ENCODE data around the gene EID1.

GRCh38 chr15:48913141-48913540 lies 35.2 kb downstream of the EID1 start:
- TF ChIP-seq, protein P1, sequence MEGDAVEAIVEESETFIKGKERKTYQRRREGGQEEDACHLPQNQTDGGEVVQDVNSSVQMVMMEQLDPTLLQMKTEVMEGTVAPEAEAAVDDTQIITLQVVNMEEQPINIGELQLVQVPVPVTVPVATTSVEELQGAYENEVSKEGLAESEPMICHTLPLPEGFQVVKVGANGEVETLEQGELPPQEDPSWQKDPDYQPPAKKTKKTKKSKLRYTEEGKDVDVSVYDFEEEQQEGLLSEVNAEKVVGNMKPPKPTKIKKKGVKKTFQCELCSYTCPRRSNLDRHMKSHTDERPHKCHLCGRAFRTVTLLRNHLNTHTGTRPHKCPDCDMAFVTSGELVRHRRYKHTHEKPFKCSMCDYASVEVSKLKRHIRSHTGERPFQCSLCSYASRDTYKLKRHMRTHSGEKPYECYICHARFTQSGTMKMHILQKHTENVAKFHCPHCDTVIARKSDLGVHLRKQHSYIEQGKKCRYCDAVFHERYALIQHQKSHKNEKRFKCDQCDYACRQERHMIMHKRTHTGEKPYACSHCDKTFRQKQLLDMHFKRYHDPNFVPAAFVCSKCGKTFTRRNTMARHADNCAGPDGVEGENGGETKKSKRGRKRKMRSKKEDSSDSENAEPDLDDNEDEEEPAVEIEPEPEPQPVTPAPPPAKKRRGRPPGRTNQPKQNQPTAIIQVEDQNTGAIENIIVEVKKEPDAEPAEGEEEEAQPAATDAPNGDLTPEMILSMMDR (IDR thresholded peaks at IDR 0.05): no peak
- no peak for TF ChIP-seq POLR2AphosphoS5 (IDR thresholded peaks at IDR 0.05)

Data from breast epithelium (tissue), 3 donors.